ENCODE measurements around the gene PDLIM1. TPM values are rescaled to one million over a fixed set of nuclear protein-coding genes. Genes with fewer than 3 reads are reported as not detected.
A peak's percentile ranks its signal among the peaks of the same experiment; 100 is the strongest.

PDLIM1 gene
- total and polyA plus RNA-seq, 2 of the 13 experiments (the other 11 are each of a cell fraction or from before 2014, with no cell fraction given), result 119 to 123 TPM

DNA sequence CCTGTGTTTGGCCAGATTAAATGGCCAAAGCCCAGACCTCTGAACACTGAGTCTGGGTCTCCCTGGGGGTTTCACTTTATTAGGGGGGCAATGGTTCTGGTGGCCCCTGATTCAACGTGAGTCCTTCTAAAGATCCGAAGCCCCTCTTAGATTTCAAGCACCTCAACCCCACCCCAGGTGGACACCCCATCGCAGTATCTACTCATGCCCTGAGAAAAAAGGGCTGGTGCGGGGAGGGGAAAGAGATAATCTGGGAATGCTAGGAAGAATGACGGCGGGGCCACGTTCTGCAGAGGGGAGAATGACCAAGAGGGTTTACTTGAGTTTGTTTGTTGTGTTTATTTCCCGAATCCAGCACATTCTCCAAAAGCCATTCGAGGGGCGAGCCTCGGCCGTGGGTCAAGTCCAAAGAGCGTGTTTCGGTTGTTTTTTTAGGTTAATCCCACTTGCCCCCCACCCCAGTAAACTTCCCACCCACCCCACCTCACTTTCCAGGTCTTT is 832 bp downstream of the PDLIM1 start (continued):
- TF ChIP-seq, protein P1, sequence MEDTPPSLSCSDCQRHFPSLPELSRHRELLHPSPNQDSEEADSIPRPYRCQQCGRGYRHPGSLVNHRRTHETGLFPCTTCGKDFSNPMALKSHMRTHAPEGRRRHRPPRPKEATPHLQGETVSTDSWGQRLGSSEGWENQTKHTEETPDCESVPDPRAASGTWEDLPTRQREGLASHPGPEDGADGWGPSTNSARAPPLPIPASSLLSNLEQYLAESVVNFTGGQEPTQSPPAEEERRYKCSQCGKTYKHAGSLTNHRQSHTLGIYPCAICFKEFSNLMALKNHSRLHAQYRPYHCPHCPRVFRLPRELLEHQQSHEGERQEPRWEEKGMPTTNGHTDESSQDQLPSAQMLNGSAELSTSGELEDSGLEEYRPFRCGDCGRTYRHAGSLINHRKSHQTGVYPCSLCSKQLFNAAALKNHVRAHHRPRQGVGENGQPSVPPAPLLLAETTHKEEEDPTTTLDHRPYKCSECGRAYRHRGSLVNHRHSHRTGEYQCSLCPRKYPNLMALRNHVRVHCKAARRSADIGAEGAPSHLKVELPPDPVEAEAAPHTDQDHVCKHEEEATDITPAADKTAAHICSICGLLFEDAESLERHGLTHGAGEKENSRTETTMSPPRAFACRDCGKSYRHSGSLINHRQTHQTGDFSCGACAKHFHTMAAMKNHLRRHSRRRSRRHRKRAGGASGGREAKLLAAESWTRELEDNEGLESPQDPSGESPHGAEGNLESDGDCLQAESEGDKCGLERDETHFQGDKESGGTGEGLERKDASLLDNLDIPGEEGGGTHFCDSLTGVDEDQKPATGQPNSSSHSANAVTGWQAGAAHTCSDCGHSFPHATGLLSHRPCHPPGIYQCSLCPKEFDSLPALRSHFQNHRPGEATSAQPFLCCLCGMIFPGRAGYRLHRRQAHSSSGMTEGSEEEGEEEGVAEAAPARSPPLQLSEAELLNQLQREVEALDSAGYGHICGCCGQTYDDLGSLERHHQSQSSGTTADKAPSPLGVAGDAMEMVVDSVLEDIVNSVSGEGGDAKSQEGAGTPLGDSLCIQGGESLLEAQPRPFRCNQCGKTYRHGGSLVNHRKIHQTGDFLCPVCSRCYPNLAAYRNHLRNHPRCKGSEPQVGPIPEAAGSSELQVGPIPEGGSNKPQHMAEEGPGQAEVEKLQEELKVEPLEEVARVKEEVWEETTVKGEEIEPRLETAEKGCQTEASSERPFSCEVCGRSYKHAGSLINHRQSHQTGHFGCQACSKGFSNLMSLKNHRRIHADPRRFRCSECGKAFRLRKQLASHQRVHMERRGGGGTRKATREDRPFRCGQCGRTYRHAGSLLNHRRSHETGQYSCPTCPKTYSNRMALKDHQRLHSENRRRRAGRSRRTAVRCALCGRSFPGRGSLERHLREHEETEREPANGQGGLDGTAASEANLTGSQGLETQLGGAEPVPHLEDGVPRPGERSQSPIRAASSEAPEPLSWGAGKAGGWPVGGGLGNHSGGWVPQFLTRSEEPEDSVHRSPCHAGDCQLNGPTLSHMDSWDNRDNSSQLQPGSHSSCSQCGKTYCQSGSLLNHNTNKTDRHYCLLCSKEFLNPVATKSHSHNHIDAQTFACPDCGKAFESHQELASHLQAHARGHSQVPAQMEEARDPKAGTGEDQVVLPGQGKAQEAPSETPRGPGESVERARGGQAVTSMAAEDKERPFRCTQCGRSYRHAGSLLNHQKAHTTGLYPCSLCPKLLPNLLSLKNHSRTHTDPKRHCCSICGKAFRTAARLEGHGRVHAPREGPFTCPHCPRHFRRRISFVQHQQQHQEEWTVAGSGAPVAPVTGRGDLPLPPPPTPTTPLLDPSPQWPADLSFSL (CRISPR knock-in tag; IDR thresholded peaks at IDR 0.05), result no peak
- TF ChIP-seq POLR2A (IDR thresholded peaks at IDR 0.05; ENCODE audit: insufficient read depth in 1 of 2, low read depth in 2 of 2, low read length in 2 of 2) (no peak), PHF8 (CRISPR knock-in tag; IDR thresholded peaks at IDR 0.05) (no peak), KDM3A (CRISPR knock-in tag; IDR thresholded peaks at IDR 0.05; ENCODE audit: low read depth) (0 out of 2 replicates have a peak, but pooled peaks have one; percentile 12), TP53 (CRISPR knock-in tag; conservative IDR thresholded peaks at IDR 0.05) (no peak), ZNF816 (CRISPR knock-in tag; IDR thresholded peaks at IDR 0.05; ENCODE audit: borderline replicate concordance) (no peak)
- TF ChIP-seq, protein P2, sequence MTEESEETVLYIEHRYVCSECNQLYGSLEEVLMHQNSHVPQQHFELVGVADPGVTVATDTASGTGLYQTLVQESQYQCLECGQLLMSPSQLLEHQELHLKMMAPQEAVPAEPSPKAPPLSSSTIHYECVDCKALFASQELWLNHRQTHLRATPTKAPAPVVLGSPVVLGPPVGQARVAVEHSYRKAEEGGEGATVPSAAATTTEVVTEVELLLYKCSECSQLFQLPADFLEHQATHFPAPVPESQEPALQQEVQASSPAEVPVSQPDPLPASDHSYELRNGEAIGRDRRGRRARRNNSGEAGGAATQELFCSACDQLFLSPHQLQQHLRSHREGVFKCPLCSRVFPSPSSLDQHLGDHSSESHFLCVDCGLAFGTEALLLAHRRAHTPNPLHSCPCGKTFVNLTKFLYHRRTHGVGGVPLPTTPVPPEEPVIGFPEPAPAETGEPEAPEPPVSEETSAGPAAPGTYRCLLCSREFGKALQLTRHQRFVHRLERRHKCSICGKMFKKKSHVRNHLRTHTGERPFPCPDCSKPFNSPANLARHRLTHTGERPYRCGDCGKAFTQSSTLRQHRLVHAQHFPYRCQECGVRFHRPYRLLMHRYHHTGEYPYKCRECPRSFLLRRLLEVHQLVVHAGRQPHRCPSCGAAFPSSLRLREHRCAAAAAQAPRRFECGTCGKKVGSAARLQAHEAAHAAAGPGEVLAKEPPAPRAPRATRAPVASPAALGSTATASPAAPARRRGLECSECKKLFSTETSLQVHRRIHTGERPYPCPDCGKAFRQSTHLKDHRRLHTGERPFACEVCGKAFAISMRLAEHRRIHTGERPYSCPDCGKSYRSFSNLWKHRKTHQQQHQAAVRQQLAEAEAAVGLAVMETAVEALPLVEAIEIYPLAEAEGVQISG (CRISPR knock-in tag; IDR thresholded peaks at IDR 0.05), result no peak
- TF ChIP-seq, protein P3, sequence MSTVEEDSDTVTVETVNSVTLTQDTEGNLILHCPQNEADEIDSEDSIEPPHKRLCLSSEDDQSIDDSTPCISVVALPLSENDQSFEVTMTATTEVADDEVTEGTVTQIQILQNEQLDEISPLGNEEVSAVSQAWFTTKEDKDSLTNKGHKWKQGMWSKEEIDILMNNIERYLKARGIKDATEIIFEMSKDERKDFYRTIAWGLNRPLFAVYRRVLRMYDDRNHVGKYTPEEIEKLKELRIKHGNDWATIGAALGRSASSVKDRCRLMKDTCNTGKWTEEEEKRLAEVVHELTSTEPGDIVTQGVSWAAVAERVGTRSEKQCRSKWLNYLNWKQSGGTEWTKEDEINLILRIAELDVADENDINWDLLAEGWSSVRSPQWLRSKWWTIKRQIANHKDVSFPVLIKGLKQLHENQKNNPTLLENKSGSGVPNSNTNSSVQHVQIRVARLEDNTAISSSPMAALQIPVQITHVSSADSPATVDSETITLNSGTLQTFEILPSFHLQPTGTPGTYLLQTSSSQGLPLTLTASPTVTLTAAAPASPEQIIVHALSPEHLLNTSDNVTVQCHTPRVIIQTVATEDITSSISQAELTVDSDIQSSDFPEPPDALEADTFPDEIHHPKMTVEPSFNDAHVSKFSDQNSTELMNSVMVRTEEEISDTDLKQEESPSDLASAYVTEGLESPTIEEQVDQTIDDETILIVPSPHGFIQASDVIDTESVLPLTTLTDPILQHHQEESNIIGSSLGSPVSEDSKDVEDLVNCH (CRISPR knock-in tag; IDR thresholded peaks at IDR 0.05), result no peak
- TF ChIP-seq, protein P4, sequence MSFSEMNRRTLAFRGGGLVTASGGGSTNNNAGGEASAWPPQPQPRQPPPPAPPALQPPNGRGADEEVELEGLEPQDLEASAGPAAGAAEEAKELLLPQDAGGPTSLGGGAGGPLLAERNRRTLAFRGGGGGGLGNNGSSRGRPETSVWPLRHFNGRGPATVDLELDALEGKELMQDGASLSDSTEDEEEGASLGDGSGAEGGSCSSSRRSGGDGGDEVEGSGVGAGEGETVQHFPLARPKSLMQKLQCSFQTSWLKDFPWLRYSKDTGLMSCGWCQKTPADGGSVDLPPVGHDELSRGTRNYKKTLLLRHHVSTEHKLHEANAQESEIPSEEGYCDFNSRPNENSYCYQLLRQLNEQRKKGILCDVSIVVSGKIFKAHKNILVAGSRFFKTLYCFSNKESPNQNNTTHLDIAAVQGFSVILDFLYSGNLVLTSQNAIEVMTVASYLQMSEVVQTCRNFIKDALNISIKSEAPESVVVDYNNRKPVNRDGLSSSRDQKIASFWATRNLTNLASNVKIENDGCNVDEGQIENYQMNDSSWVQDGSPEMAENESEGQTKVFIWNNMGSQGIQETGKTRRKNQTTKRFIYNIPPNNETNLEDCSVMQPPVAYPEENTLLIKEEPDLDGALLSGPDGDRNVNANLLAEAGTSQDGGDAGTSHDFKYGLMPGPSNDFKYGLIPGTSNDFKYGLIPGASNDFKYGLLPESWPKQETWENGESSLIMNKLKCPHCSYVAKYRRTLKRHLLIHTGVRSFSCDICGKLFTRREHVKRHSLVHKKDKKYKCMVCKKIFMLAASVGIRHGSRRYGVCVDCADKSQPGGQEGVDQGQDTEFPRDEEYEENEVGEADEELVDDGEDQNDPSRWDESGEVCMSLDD (CRISPR knock-in tag; IDR thresholded peaks at IDR 0.05; ENCODE audit: borderline replicate concordance), result no peak
- TF ChIP-seq, protein P5, sequence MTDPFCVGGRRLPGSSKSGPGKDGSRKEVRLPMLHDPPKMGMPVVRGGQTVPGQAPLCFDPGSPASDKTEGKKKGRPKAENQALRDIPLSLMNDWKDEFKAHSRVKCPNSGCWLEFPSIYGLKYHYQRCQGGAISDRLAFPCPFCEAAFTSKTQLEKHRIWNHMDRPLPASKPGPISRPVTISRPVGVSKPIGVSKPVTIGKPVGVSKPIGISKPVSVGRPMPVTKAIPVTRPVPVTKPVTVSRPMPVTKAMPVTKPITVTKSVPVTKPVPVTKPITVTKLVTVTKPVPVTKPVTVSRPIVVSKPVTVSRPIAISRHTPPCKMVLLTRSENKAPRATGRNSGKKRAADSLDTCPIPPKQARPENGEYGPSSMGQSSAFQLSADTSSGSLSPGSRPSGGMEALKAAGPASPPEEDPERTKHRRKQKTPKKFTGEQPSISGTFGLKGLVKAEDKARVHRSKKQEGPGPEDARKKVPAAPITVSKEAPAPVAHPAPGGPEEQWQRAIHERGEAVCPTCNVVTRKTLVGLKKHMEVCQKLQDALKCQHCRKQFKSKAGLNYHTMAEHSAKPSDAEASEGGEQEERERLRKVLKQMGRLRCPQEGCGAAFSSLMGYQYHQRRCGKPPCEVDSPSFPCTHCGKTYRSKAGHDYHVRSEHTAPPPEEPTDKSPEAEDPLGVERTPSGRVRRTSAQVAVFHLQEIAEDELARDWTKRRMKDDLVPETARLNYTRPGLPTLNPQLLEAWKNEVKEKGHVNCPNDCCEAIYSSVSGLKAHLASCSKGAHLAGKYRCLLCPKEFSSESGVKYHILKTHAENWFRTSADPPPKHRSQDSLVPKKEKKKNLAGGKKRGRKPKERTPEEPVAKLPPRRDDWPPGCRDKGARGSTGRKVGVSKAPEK (CRISPR knock-in tag; IDR thresholded peaks at IDR 0.05; ENCODE audit: borderline replicate concordance), result no peak
